Pancreas (tissue), 10 donors: ENCODE measurements around the gene CORO7. TPM values are rescaled to one million over a fixed set of nuclear protein-coding genes. Genes with fewer than 3 reads are reported as not detected.

ENCODE experiments used
- ATAC-seq, 4 donors: fragments of 200-7000 bp; cut with Tn5 transposase; one replicate each; pipeline versions ENCODE4 v1.8.0 to v1.9.1; 2020; ENCODE audit warnings: mild to moderate bottlenecking in 4 of 4, moderate library complexity in 4 of 4
- DNase-seq, 6 donors: peaks; one replicate each; pipeline ENCODE4 v3.0.0-alpha.2; 2020
- FAIRE-seq: peaks from 2 replicates; lab custom pipeline; 2012; peaks lifted over from hg19 to GRCh38; lab: Jason Lieb, UNC
- H3K27ac ChIP-seq, 4 donors: fragments of 200-600 bp; sonication (generic); 1 replicate in 3 of 4; 2 replicates in 1 of 4; pipeline versions ENCODE4 v1.5.0 to v1.8.0; 2020
- H3K27me3 ChIP-seq, 4 donors: fragments of 200-600 bp; one replicate each; pipeline ENCODE4 v1.8.0; 2021
- H3K36me3 ChIP-seq, 3 donors: fragments of 200-600 bp; sonication (generic) in 1 of 3; one replicate each; pipeline versions ENCODE4 v1.5.0 to v1.8.0; 2020 to 2021
- H3K4me1 ChIP-seq, 3 donors: fragments of 200-600 bp; one replicate each; pipeline ENCODE4 v1.8.0; 2021
- H3K4me3 ChIP-seq, 4 donors: fragments of 200-600 bp; sonication (generic) in 2 of 4; one replicate each; pipeline versions ENCODE4 v1.5.0 to v1.8.0; 2020 to 2021
- H3K9me3 ChIP-seq, 4 donors: fragments of 200-600 bp; one replicate each; pipeline ENCODE4 v1.8.0; 2021
- CTCF ChIP-seq, 4 donors: fragments of 200-600 bp; sonication (generic) in 3 of 4; IDR thresholded peaks; one replicate each; pipeline versions ENCODE4 v1.5.0 to v1.8.0; 2021; ENCODE audit warnings: antibody characterized with exemption in 4 of 4
- WGBS, 2 donors: extraction: QIAGEN DNeasy Blood & Tissue Kit; methylation state at CpG; one replicate each; pipeline ENCODE4 v1.1.7; 2013; 5-methylcytosine and 5-hydroxymethylcytosine counted together
- intact Hi-C, 3 donors: fragments of 100-400 bp; cut with DNase I; formaldehyde crosslinking; loops; one replicate each; pipeline versions ENCODE4 v1.11.1 to v1.14.2; 2022
- polyA plus RNA-seq, 2 donors: library from polyadenylated mRNA; stranded (reverse); fragments of 200-250 nt; gene quantifications; one replicate each; pipeline ENCODE4 v1.2.3, GENCODE V29; 2013
- total RNA-seq, 6 donors: library from RNA; stranded (reverse); fragmentation: NEBNext Ultra II Directional in 4 of 6; extraction: Animal tissue kit (Norgen Biotek cat#: 25700) in 4 of 6; gene quantifications; one replicate each; pipeline versions ENCODE4 v1.2.1 to v1.2.4, GENCODE V29; 2021 to 2023
- donor health status: healthy with polysubstance abuse.
- donor health status: DM: no; HTN: no; CAD: no; lungs with moderate emphysema.
- donor health status: DM: no; HTN: no; CAD: no.
- donor health status: control.
- donor health status: control.
- donor health status: Bipolar disorder and iron deficiency.
- donor health status: DM: yes; HTN: yes; CAD: no.
- donor health status: DM: no; HTN: no; CAD: no.
- donor health status: DM: no; HTN: no; CAD: no.
- donor health status: DM: yes; HTN: yes; CAD: no.

The CORO7 gene
- total and polyA plus RNA-seq, 8 donors, result 8.4 to 29.6 (median 18.7) TPM

DNA sequence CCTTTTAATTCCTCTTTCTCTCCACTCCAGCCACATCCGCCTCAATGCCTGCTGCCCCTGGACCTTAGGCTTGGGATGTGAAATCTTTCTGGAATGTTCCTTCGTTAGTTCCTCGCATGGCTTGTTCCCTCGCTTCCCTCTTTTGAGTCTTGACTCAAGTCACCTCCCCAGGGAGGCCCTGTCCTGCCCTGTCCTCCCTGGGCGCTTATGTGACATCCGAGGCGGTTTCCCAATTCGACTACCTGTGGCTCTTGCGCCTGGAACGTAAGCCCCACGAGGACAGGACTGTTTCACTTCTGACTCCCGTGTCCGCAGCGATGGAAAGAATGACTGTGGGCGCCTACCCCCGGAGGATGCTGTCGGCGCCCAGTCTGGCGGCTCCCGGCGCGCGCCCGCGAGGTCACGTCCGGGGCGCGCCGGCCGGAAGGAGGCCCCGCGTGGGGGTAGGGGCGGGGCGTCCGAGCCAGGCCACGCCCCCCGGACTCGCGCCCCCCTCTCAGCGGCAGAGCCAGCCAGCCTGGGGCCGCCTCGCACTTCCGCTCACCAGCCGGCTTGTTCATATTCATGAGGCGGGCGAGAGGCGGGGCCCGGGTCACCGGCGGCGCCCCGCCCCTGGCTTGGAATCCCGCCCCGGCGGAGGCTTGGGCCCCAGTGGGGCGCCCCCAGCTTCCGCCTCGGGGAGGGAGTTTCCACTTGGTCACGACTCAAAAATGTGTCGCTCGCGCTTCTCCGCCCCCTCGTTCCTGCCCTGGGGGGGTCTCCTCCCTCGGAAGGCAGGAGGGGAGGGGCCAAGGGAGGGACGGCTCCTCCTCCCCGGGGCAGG, 109.0 kb downstream of the CORO7 start:
- intact Hi-C loops, result no loop called here
- no peaks in the 10 kb centered on the region for H3K36me3 ChIP-seq
- DNase-seq (peak; percentile 92 to 97 (median 94)), ATAC-seq (peak; percentile 84 to 90 (median 88)), FAIRE-seq (no peak)
- H3K27ac ChIP-seq, result peak overlapping the region; percentile 42 to 84 (median 73)
- TF ChIP-seq CTCF (IDR thresholded peaks at IDR 0.05), result no peak
- peaks cover 0 to 17% (median 0%) of the 10 kb centered on the region in 3 donors for H3K4me1 ChIP-seq
- 7 to 8% methylated on average over 67 to 68 of the region's 68 CpGs for WGBS, 2 donors
- no peaks in the 10 kb centered on the region for H3K27me3 ChIP-seq
- peak overlapping the region; percentile 4 to 44 (median 21) for H3K4me3 ChIP-seq
- no peaks in the 10 kb centered on the region for H3K9me3 ChIP-seq

GRCh38 chr16:4306470-4307214, 109.8 kb downstream of the CORO7 start:
- TF ChIP-seq CTCF (IDR thresholded peaks at IDR 0.05), result no peak
- Histone ChIP-seq H3K4me3 (peak overlapping the region in 3 of 4 donors; percentile 11 to 44 (median 31)), H3K4me1 (peaks cover 0 to 17% (median 0%) of the 10 kb centered on the region in 3 donors), H3K27ac (peak overlapping the region; percentile 42 to 84 (median 73)), H3K9me3 (no peaks in the 10 kb centered on the region), H3K27me3 (no peaks in the 10 kb centered on the region), H3K36me3 (no peaks in the 10 kb centered on the region)
- peak in 1 of 6 donors; percentile 36 for DNase-seq
- intact Hi-C loops, result no loop called here
- WGBS, 2 donors, result 70% methylated on average over 16 of the region's 16 CpGs
- ATAC-seq, result no peak
- no peak for FAIRE-seq

Other genes with a start within 250 kb of the CORO7 start
- gene SRL, start 174.5 kb downstream of the CORO7 start, total RNA-seq, result under 1 TPM; 0.12 to 0.24 (median 0.19) TPM
- under 1 TPM; 0.40 to 0.42 TPM for gene SRL, start 174.5 kb downstream of the CORO7 start, polyA plus RNA-seq
- gene TFAP4, start 143.6 kb downstream of the CORO7 start, total RNA-seq, result 10 to 100 TPM in 4 of 6 donors, 1 to 10 TPM in 2; 8.6 to 17.9 (median 12.9) TPM
- gene TFAP4, start 143.6 kb downstream of the CORO7 start, polyA plus RNA-seq, result 10 to 100 TPM in 1 of 2 donors, 1 to 10 TPM in 1; 6.1 to 10.7 TPM
- gene GLIS2, start 100.5 kb downstream of the CORO7 start, total RNA-seq, result 10 to 100 TPM in 4 of 6 donors, 1 to 10 TPM in 2; 5.5 to 14.9 (median 10.9) TPM
- gene GLIS2, start 100.5 kb downstream of the CORO7 start, polyA plus RNA-seq, result 10 to 100 TPM in 1 of 2 donors, 1 to 10 TPM in 1; 7.3 to 15.1 TPM
- 10 to 100 TPM; 12.2 to 29.6 (median 22.7) TPM for gene PAM16, start 65.3 kb downstream of the CORO7 start, total RNA-seq
- 100 to 1,000 TPM in 1 of 2 donors, 10 to 100 TPM in 1; 69.6 to 106 TPM for gene PAM16, start 65.3 kb downstream of the CORO7 start, polyA plus RNA-seq
- gene VASN, start 44.7 kb downstream of the CORO7 start, total RNA-seq, result 10 to 100 TPM in 1 of 6 donors, 1 to 10 TPM in 5; 3.1 to 10.1 (median 7.9) TPM
- 10 to 100 TPM in 1 of 2 donors, 1 to 10 TPM in 1; 9.0 to 14.8 TPM for gene VASN, start 44.7 kb downstream of the CORO7 start, polyA plus RNA-seq
- 10 to 100 TPM; 21.0 to 33.7 (median 21.5) TPM for gene DNAJA3, start 9.3 kb upstream of the CORO7 start, total RNA-seq
- gene DNAJA3, start 9.3 kb upstream of the CORO7 start, polyA plus RNA-seq, result 10 to 100 TPM; 20.3 to 23.0 TPM
- gene NMRAL1, start 58.0 kb upstream of the CORO7 start, total RNA-seq, result 10 to 100 TPM; 21.9 to 40.0 (median 24.3) TPM
- 10 to 100 TPM; 74.9 to 84.7 TPM for gene NMRAL1, start 58.0 kb upstream of the CORO7 start, polyA plus RNA-seq
- gene HMOX2, start 59.8 kb upstream of the CORO7 start, total RNA-seq, result 10 to 100 TPM; 12.8 to 22.0 (median 18.5) TPM
- 10 to 100 TPM; 18.9 to 29.6 TPM for gene HMOX2, start 59.8 kb upstream of the CORO7 start, polyA plus RNA-seq
- gene CDIP1, start 122.2 kb upstream of the CORO7 start, total RNA-seq, result 10 to 100 TPM; 16.3 to 20.1 (median 18.9) TPM
- gene CDIP1, start 122.2 kb upstream of the CORO7 start, polyA plus RNA-seq, result 10 to 100 TPM; 13.6 to 24.4 TPM
- under 1 TPM; 0.28 to 0.47 (median 0.34) TPM for gene C16orf96, start 139.7 kb upstream of the CORO7 start, total RNA-seq
- under 1 TPM; 0.30 to 0.31 TPM for gene C16orf96, start 139.7 kb upstream of the CORO7 start, polyA plus RNA-seq
- gene UBALD1, start 198.3 kb upstream of the CORO7 start, total RNA-seq, result 10 to 100 TPM in 5 of 6 donors, 1 to 10 TPM in 1; 9.1 to 19.4 (median 14.3) TPM
- gene UBALD1, start 198.3 kb upstream of the CORO7 start, polyA plus RNA-seq, result 10 to 100 TPM; 29.3 to 42.5 TPM
- gene MGRN1, start 208.2 kb upstream of the CORO7 start, total RNA-seq, result 10 to 100 TPM; 29.0 to 43.8 (median 33.0) TPM
- 10 to 100 TPM; 17.2 to 29.9 TPM for gene MGRN1, start 208.2 kb upstream of the CORO7 start, polyA plus RNA-seq